Umbilical cord (tissue), 2 donors: Measurements from ENCODE around the gene SH3PXD2A. TPM values are rescaled to one million over a fixed set of nuclear protein-coding genes. Genes with fewer than 3 reads are reported as not detected.

Source experiments
- DNase-seq: peaks from one replicate; pipeline ENCODE4 v3.0.0-alpha.2; 2015; ENCODE audit warnings: low spot score
- total RNA-seq: library from RNA; depleted of rRNA; stranded (reverse); fragments of >200 nt; gene quantifications from one replicate; pipeline ENCODE4 v1.2.3, GENCODE V29; 2014; ENCODE audit warnings: low replicate concordance; ENCODE audit not compliant: insufficient read depth

The SH3PXD2A gene
- total RNA-seq, 1 donor from 2014 or later, result 38.3 TPM

GRCh38 chr10:103879409-103879808 is 24.0 kb upstream of the SH3PXD2A start:
- DNase-seq, result no peak

- DNase-seq, result no peak
Measured at GRCh38 chr10:103877861-103878260, 22.5 kb upstream of the SH3PXD2A start.

GRCh38 chr10:103876155-103876554 is 20.8 kb upstream of the SH3PXD2A start:
- no peak for DNase-seq

- no peak for DNase-seq
Measured at GRCh38 chr10:103874730-103875129, 19.4 kb upstream of the SH3PXD2A start.

GRCh38 chr10:103872137-103872931 is 17.0 kb upstream of the SH3PXD2A start:
- no peak for DNase-seq

GRCh38 chr10:103871006-103871405 is 15.6 kb upstream of the SH3PXD2A start:
- no peak for DNase-seq

GRCh38 chr10:103870516-103870915 is 15.1 kb upstream of the SH3PXD2A start:
- peak; percentile 90 for DNase-seq

- DNase-seq, result no peak
Measured at GRCh38 chr10:103869336-103869735, 14.0 kb upstream of the SH3PXD2A start.

- no peak for DNase-seq
Measured at GRCh38 chr10:103868200-103868599, 12.8 kb upstream of the SH3PXD2A start.

GRCh38 chr10:103861505-103861904 is 6.1 kb upstream of the SH3PXD2A start:
- no peak for DNase-seq

- DNase-seq, result peak; percentile 82
Measured at GRCh38 chr10:103859161-103860086, 4.0 kb upstream of the SH3PXD2A start.

- no peak for DNase-seq
Measured at GRCh38 chr10:103858360-103858759, 3.0 kb upstream of the SH3PXD2A start.

- DNase-seq, result no peak
Measured at GRCh38 chr10:103856797-103857170, 1.4 kb upstream of the SH3PXD2A start.

- no peak for DNase-seq
Measured at GRCh38 chr10:103855852-103856796, 748 bp upstream of the SH3PXD2A start.

GRCh38 chr10:103854686-103855391 is 537 bp downstream of the SH3PXD2A start:
- peak; percentile 65 for DNase-seq

GRCh38 chr10:103854265-103854685 is 1.1 kb downstream of the SH3PXD2A start:
- peak; percentile 56 for DNase-seq

- DNase-seq, result no peak
Measured at GRCh38 chr10:103853428-103854264, 1.7 kb downstream of the SH3PXD2A start.

GRCh38 chr10:103852856-103853255 is 2.5 kb downstream of the SH3PXD2A start:
- no peak for DNase-seq

GRCh38 chr10:103852189-103852711 is 3.1 kb downstream of the SH3PXD2A start:
- DNase-seq, result peak; percentile 67

- DNase-seq, result no peak
Measured at GRCh38 chr10:103851261-103851660, 4.1 kb downstream of the SH3PXD2A start.
